Uterus (tissue), 2 donors: ENCODE data around the gene OLIG1.

Experiments
- CTCF ChIP-seq, 4 experiments: fragments of 200-600 bp in 2 of 4; fragments of 450-650 bp in 2 of 4; sonication (generic) in 2 of 4; IDR thresholded peaks; one replicate each; pipeline ENCODE4 v1.5.1; 2016 to 2019; ENCODE audit warnings: antibody characterized with exemption in 4 of 4, mild to moderate bottlenecking in 2 of 4, moderate library complexity in 1 of 4
- POLR2A ChIP-seq, 2 donors: fragments of 450-650 bp; IDR thresholded peaks; one replicate each; pipeline ENCODE4 v1.6.1; 2016; ENCODE audit warnings: antibody characterized with exemption in 2 of 2, mild to moderate bottlenecking in 1 of 2, moderate library complexity in 1 of 2

DNA sequence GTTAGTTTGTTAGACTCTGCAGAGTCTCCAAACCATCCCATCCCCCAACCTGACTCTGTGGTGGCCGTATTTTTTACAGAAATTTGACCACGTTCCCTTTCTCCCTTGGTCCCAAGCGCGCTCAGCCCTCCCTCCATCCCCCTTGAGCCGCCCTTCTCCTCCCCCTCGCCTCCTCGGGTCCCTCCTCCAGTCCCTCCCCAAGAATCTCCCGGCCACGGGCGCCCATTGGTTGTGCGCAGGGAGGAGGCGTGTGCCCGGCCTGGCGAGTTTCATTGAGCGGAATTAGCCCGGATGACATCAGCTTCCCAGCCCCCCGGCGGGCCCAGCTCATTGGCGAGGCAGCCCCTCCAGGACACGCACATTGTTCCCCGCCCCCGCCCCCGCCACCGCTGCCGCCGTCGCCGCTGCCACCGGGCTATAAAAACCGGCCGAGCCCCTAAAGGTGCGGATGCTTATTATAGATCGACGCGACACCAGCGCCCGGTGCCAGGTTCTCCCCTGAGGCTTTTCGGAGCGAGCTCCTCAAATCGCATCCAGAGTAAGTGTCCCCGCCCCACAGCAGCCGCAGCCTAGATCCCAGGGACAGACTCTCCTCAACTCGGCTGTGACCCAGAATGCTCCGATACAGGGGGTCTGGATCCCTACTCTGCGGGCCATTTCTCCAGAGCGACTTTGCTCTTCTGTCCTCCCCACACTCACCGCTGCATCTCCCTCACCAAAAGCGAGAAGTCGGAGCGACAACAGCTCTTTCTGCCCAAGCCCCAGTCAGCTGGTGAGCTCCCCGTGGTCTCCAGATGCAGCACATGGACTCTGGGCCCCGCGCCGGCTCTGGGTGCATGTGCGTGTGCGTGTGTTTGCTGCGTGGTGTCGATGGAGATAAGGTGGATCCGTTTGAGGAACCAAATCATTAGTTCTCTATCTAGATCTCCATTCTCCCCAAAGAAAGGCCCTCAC, 44.2 kb upstream of the OLIG1 start, which contains the start of gene OLIG2:
- no peak for TF ChIP-seq POLR2A (IDR thresholded peaks at IDR 0.05)
- no peak for TF ChIP-seq CTCF (IDR thresholded peaks at IDR 0.05)
